ENCODE data around the gene SAMD5.

SAMD5 gene

DNA sequence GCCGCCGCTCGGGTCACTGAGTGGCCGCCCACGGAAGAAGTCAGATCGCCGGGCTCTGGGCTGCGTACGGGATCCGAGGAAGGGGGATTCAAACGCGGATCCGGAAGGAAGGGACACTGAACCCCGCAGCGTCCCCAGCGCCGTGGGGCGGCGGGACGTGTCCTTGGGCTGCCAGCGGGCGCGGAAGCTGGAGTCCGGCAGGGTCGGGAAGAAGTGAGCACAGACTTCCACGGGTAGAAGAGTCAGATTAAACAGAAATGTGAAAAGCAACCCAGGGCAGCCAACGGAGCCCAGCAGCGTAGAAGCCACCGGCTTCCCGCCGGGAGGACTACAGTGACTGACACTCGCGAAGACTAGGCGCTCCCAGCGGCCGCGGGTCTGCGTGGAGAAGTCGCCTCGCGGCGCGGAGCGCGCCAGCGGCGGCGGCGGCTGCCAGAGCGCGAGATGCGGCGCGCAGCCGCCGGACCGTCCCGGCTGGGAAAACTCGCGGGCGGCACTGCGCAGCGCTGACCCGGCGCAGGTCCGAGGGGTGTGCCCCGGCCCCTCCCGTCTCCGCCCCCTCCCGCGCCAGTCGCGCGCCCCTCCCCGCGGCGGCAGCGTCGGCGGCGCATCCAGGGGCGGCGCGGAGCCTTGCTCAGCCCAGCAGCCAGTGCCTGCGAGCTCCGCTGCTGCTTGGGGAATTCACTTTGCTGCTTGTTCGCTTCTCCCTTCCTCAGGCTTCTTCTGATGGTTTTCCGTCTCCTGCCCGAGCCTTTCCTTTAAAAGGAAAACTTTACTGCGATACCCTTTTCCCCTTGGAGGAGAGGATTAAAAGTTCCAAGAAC, at the start of gene SAMD5:
TSS of gene SAMD5 (plus strand) at position 649 of the 824 bp plus-strand sequence. CDS start 239 bp downstream, outside the sequence.
- peak within 1 kb of the TSS; percentile 59 to 68 for H3K4me3 ChIP-seq (replicated peaks in 1 of 2; ENCODE audit: low read depth in 2 of 2, low read length in 2 of 2)
- no peak for TF ChIP-seq CTCF (IDR thresholded peaks at IDR 0.05; ENCODE audit: low read depth, low read length)
- DNase-seq (ENCODE audit: low read depth in 2 of 2) = peak; percentile 54 to 68

GRCh38 chr6:147459780-147460179, 48.7 kb upstream of the SAMD5 start:
- no peak overlapping the region for H3K4me3 ChIP-seq (replicated peaks in 1 of 2; ENCODE audit: low read depth in 2 of 2, low read length in 2 of 2)
- DNase-seq (ENCODE audit: low read depth in 2 of 2) = no peak
- TF ChIP-seq CTCF (IDR thresholded peaks at IDR 0.05; ENCODE audit: low read depth, low read length) = no peak

- no peak overlapping the region for H3K4me3 ChIP-seq (replicated peaks in 1 of 2; ENCODE audit: low read depth in 2 of 2, low read length in 2 of 2)
- TF ChIP-seq CTCF (IDR thresholded peaks at IDR 0.05; ENCODE audit: low read depth, low read length) = no peak
- DNase-seq (ENCODE audit: low read depth in 2 of 2) = no peak
Measured at GRCh38 chr6:147463651-147464050, 44.8 kb upstream of the SAMD5 start.

- no peak overlapping the region for H3K4me3 ChIP-seq (replicated peaks in 1 of 2; ENCODE audit: low read depth in 2 of 2, low read length in 2 of 2)
- no peak for DNase-seq (ENCODE audit: low read depth in 2 of 2)
- no peak for TF ChIP-seq CTCF (IDR thresholded peaks at IDR 0.05; ENCODE audit: low read depth, low read length)
Measured at GRCh38 chr6:147467428-147467827, 41.1 kb upstream of the SAMD5 start.

- no peak overlapping the region for H3K4me3 ChIP-seq (replicated peaks in 1 of 2; ENCODE audit: low read depth in 2 of 2, low read length in 2 of 2)
- DNase-seq (ENCODE audit: low read depth in 2 of 2) = no peak
- no peak for TF ChIP-seq CTCF (IDR thresholded peaks at IDR 0.05; ENCODE audit: low read depth, low read length)
Measured at GRCh38 chr6:147467886-147468285, 40.6 kb upstream of the SAMD5 start.

DNA sequence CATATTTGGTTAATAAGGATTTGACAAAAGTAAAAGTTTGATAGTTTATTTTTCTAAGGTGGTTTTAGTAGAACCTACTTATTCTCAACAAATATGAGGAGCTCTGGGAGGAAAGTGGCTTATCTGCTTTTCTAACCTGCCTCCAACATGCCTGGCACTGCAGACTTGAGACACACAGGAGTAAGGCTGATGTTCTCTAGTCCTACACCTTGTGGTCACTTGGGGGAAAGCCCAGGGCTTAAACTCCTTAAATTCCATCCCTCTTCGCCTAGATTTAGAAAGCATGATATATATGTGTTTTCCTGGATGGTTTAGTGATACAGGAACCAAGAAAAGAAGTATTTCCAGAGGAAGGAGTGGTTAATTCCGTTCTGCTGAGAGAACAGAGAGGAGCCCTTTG, 39.9 kb upstream of the SAMD5 start:
- DNase-seq (ENCODE audit: low read depth in 2 of 2) = no peak
- H3K4me3 ChIP-seq (replicated peaks in 1 of 2; ENCODE audit: low read depth in 2 of 2, low read length in 2 of 2) = no peak overlapping the region
- TF ChIP-seq CTCF (IDR thresholded peaks at IDR 0.05; ENCODE audit: low read depth, low read length) = no peak

All from cardiac fibroblast (primary cell).